ENCODE results near the gene EFCAB6. TPM values are rescaled to one million over a fixed set of nuclear protein-coding genes. Genes with fewer than 3 reads are reported as not detected.

EFCAB6 gene
- under 1 TPM; 0.26 to 0.39 TPM for total RNA-seq

GRCh38 chr22:43812149-43812842 is at the start of gene EFCAB6:
Gene EFCAB6 (minus strand): TSS chr22:43812305. CDS start chr22:43782318, 29,987 bp downstream.
- ChIA-PET POLR2A (interaction anchor here (0.6 to 0.8 kb wide), 2 partner anchors 143 to 545 kb away, joined by 3 read pairs; partner anchors contain the start of gene SAMM50), CTCF (interaction anchor here (0.6 to 1.7 kb wide), 4 partner anchors 13 to 134 kb away, joined by 3 to 5 read pairs (median 4); no protein-coding TSS in a partner anchor)
- Mint-ChIP-seq H3K9me3 (ENCODE audit: insufficient read depth) (no peaks in the 10 kb centered on the region), H3K4me3 (peak within 1 kb of the TSS; percentile 89), H3K27ac (peak within 1 kb of the TSS; percentile 85), H3K27me3 (ENCODE audit: low read depth) (peaks cover 4% of the 10 kb centered on the region), H3K4me1 (ENCODE audit: low read depth) (peaks cover 21% of the 10 kb centered on the region), H3K36me3 (ENCODE audit: low read depth) (peaks cover 7% of the 10 kb centered on the region)
- ATAC-seq (peak; percentile 91), DNase-seq (peak; percentile 93)

GRCh38 chr22:43861529-43861928 is 49.4 kb upstream of the EFCAB6 start:
- DNase-seq (no peak), ATAC-seq (no peak)
- Mint-ChIP-seq H3K27me3 (ENCODE audit: low read depth) (peaks cover 38% of the 10 kb centered on the region), H3K36me3 (ENCODE audit: low read depth) (no peaks in the 10 kb centered on the region), H3K9me3 (ENCODE audit: insufficient read depth) (no peaks in the 10 kb centered on the region), H3K27ac (no peak overlapping the region), H3K4me1 (ENCODE audit: low read depth) (peaks cover 2% of the 10 kb centered on the region), H3K4me3 (no peak overlapping the region)
- ChIA-PET POLR2A (no interaction called here), CTCF (interaction anchor here (1.0 kb wide), 1 partner anchor 84 kb away, joined by 3 read pairs; no protein-coding TSS in a partner anchor)

- ATAC-seq, result no peak
- POLR2A ChIA-PET, result no interaction called here
- peaks cover 38% of the 10 kb centered on the region for H3K27me3 Mint-ChIP-seq (ENCODE audit: low read depth)
Observed at GRCh38 chr22:43860831-43861230, 48.7 kb upstream of the EFCAB6 start.

GRCh38 chr22:43860126-43860525 is 48.0 kb upstream of the EFCAB6 start:
- CTCF ChIA-PET, result no interaction called here
- DNase-seq, result no peak
- POLR2A ChIA-PET, result interaction anchor here (0.6 kb wide), 1 partner anchor 69 kb away, joined by 3 read pairs; no protein-coding TSS in a partner anchor
- Mint-ChIP-seq H3K27me3 (ENCODE audit: low read depth) (peaks cover 38% of the 10 kb centered on the region), H3K9me3 (ENCODE audit: insufficient read depth) (no peaks in the 10 kb centered on the region), H3K4me3 (no peak overlapping the region), H3K36me3 (ENCODE audit: low read depth) (no peaks in the 10 kb centered on the region), H3K4me1 (ENCODE audit: low read depth) (peaks cover 2% of the 10 kb centered on the region), H3K27ac (no peak overlapping the region)
- ATAC-seq, result no peak

More at GRCh38 chr22:43860831-43861230, 48.7 kb upstream of the EFCAB6 start:
- Mint-ChIP-seq H3K4me3 (no peak overlapping the region), H3K27ac (no peak overlapping the region), H3K36me3 (ENCODE audit: low read depth) (no peaks in the 10 kb centered on the region), H3K4me1 (ENCODE audit: low read depth) (peaks cover 2% of the 10 kb centered on the region), H3K9me3 (ENCODE audit: insufficient read depth) (no peaks in the 10 kb centered on the region)
- no peak for DNase-seq
- CTCF ChIA-PET, result interaction anchor here (1.0 kb wide), 1 partner anchor 85 kb away, joined by 3 read pairs; no protein-coding TSS in a partner anchor

- H3K4me3 Mint-ChIP-seq, result no peak overlapping the region
- no peak for DNase-seq
- peaks cover 33% of the 10 kb centered on the region for H3K27me3 Mint-ChIP-seq (ENCODE audit: low read depth)
Observed at GRCh38 chr22:43859621-43860020, 47.5 kb upstream of the EFCAB6 start.

GRCh38 chr22:43859176-43859575 is 47.1 kb upstream of the EFCAB6 start:
- ATAC-seq (no peak), DNase-seq (no peak)
- ChIA-PET POLR2A (no interaction called here), CTCF (no interaction called here)
- H3K4me3 Mint-ChIP-seq, result no peak overlapping the region
- no peaks in the 10 kb centered on the region for H3K36me3 Mint-ChIP-seq (ENCODE audit: low read depth)
- H3K27ac Mint-ChIP-seq, result no peak overlapping the region
- no peaks in the 10 kb centered on the region for H3K9me3 Mint-ChIP-seq (ENCODE audit: insufficient read depth)
- peaks cover 2% of the 10 kb centered on the region for H3K4me1 Mint-ChIP-seq (ENCODE audit: low read depth)
- H3K27me3 Mint-ChIP-seq (ENCODE audit: low read depth), result peaks cover 33% of the 10 kb centered on the region

More at GRCh38 chr22:43859621-43860020, 47.5 kb upstream of the EFCAB6 start:
- ATAC-seq, result no peak
- no peak overlapping the region for H3K27ac Mint-ChIP-seq
- H3K4me1 Mint-ChIP-seq (ENCODE audit: low read depth), result peaks cover 2% of the 10 kb centered on the region
- no peaks in the 10 kb centered on the region for H3K36me3 Mint-ChIP-seq (ENCODE audit: low read depth)
- H3K9me3 Mint-ChIP-seq (ENCODE audit: insufficient read depth), result no peaks in the 10 kb centered on the region
- POLR2A ChIA-PET, result interaction anchor here (0.6 kb wide), 1 partner anchor 69 kb away, joined by 3 read pairs; no protein-coding TSS in a partner anchor
- CTCF ChIA-PET, result no interaction called here

- no peak for ATAC-seq
- peaks cover 25% of the 10 kb centered on the region for H3K27me3 Mint-ChIP-seq (ENCODE audit: low read depth)
- no peak overlapping the region for H3K4me3 Mint-ChIP-seq
- no peak overlapping the region for H3K27ac Mint-ChIP-seq
- DNase-seq, result no peak
- H3K36me3 Mint-ChIP-seq (ENCODE audit: low read depth), result no peaks in the 10 kb centered on the region
- ChIA-PET POLR2A (no interaction called here), CTCF (no interaction called here)
- H3K9me3 Mint-ChIP-seq (ENCODE audit: insufficient read depth), result no peaks in the 10 kb centered on the region
- peaks cover 2% of the 10 kb centered on the region for H3K4me1 Mint-ChIP-seq (ENCODE audit: low read depth)
Observed at GRCh38 chr22:43858156-43858895, 46.2 kb upstream of the EFCAB6 start.

GRCh38 chr22:43857367-43857766 is 45.3 kb upstream of the EFCAB6 start:
- ChIA-PET POLR2A (interaction anchor here (0.6 kb wide), 1 partner anchor 141 kb away, joined by 3 read pairs; no protein-coding TSS in a partner anchor), CTCF (interaction anchor here (0.8 kb wide), 1 partner anchor 26 kb away, joined by 3 read pairs; no protein-coding TSS in a partner anchor)
- Mint-ChIP-seq H3K27me3 (ENCODE audit: low read depth) (peaks cover 22% of the 10 kb centered on the region), H3K9me3 (ENCODE audit: insufficient read depth) (no peaks in the 10 kb centered on the region), H3K27ac (no peak overlapping the region), H3K4me3 (no peak overlapping the region), H3K4me1 (ENCODE audit: low read depth) (no peaks in the 10 kb centered on the region), H3K36me3 (ENCODE audit: low read depth) (no peaks in the 10 kb centered on the region)
- DNase-seq (no peak), ATAC-seq (no peak)

- ChIA-PET CTCF (no interaction called here), POLR2A (no interaction called here)
- H3K27me3 Mint-ChIP-seq (ENCODE audit: low read depth), result peaks cover 12% of the 10 kb centered on the region
- ATAC-seq, result no peak
- H3K4me3 Mint-ChIP-seq, result no peak overlapping the region
- H3K9me3 Mint-ChIP-seq (ENCODE audit: insufficient read depth), result no peaks in the 10 kb centered on the region
- DNase-seq, result no peak
- H3K36me3 Mint-ChIP-seq (ENCODE audit: low read depth), result no peaks in the 10 kb centered on the region
- no peak overlapping the region for H3K27ac Mint-ChIP-seq
- no peaks in the 10 kb centered on the region for H3K4me1 Mint-ChIP-seq (ENCODE audit: low read depth)
Observed at GRCh38 chr22:43855431-43855830, 43.3 kb upstream of the EFCAB6 start.

GRCh38 chr22:43854786-43855271 is 42.7 kb upstream of the EFCAB6 start:
- H3K4me3 Mint-ChIP-seq, result no peak overlapping the region
- peaks cover 12% of the 10 kb centered on the region for H3K27me3 Mint-ChIP-seq (ENCODE audit: low read depth)
- H3K36me3 Mint-ChIP-seq (ENCODE audit: low read depth), result no peaks in the 10 kb centered on the region
- ATAC-seq (no peak), DNase-seq (no peak)
- CTCF ChIA-PET, result no interaction called here
- POLR2A ChIA-PET, result no interaction called here
- H3K4me1 Mint-ChIP-seq (ENCODE audit: low read depth), result no peaks in the 10 kb centered on the region
- H3K27ac Mint-ChIP-seq, result no peak overlapping the region
- no peaks in the 10 kb centered on the region for H3K9me3 Mint-ChIP-seq (ENCODE audit: insufficient read depth)

GRCh38 chr22:43854121-43854785 is 42.1 kb upstream of the EFCAB6 start:
- ATAC-seq (no peak), DNase-seq (no peak)
- POLR2A ChIA-PET, result no interaction called here
- Mint-ChIP-seq H3K9me3 (ENCODE audit: insufficient read depth) (no peaks in the 10 kb centered on the region), H3K27me3 (ENCODE audit: low read depth) (peaks cover 12% of the 10 kb centered on the region), H3K27ac (no peak overlapping the region), H3K36me3 (ENCODE audit: low read depth) (no peaks in the 10 kb centered on the region), H3K4me3 (no peak overlapping the region), H3K4me1 (ENCODE audit: low read depth) (no peaks in the 10 kb centered on the region)
- CTCF ChIA-PET, result no interaction called here
